ENCODE measurements around the gene ANKRD55. TPM values are rescaled to one million over a fixed set of nuclear protein-coding genes. Genes with fewer than 3 reads are reported as not detected.
A peak's percentile ranks its signal among the peaks of the same experiment; 100 is the strongest.
"Not testable (repeated sequence)": the region's sequence is repeated elsewhere in the genome, so short reads cannot be mapped to it uniquely, and the experiment has no call there.

Gene ANKRD55
- total and polyA plus RNA-seq, 7 donors: 1.8 to 1.9 TPM; not detected in 5

GRCh38 chr5:56212130-56212879 lies 20.8 kb downstream of the ANKRD55 start:
- Histone ChIP-seq H3K36me3 (no peaks in the 10 kb centered on the region), H3K9me3 (peaks cover 0 to 5% (median 2%) of the 10 kb centered on the region in 4 donors), H3K4me3 (no peak overlapping the region), H3K4me1 (no peaks in the 10 kb centered on the region), H3K27ac (no peak overlapping the region), H3K27me3 (no peaks in the 10 kb centered on the region)
- intact Hi-C loops (cut with DNase I): no loop called here
- no peak for TF ChIP-seq POLR2AphosphoS5 (IDR thresholded peaks at IDR 0.05)
- TF ChIP-seq POLR2A (IDR thresholded peaks at IDR 0.05): no peak
- TF ChIP-seq EP300 (IDR thresholded peaks at IDR 0.05): no peak
- TF ChIP-seq CTCF (IDR thresholded peaks at IDR 0.05): no peak
- WGBS, 2 donors: 70 to 73% methylated on average over 4 of the region's 4 CpGs
- no peak for DNase-seq

GRCh38 chr5:56211298-56211865 lies 21.7 kb downstream of the ANKRD55 start:
- intact Hi-C loops (cut with DNase I): no loop called here
- WGBS, 2 donors: 71 to 81% methylated on average over 2 of the region's 2 CpGs
- no peaks in the 10 kb centered on the region for H3K27me3 ChIP-seq

GRCh38 chr5:56208681-56209080 lies 24.4 kb downstream of the ANKRD55 start:
- TF ChIP-seq CTCF (IDR thresholded peaks at IDR 0.05) (no peak), POLR2A (IDR thresholded peaks at IDR 0.05) (no peak), POLR2AphosphoS5 (IDR thresholded peaks at IDR 0.05) (no peak), EP300 (IDR thresholded peaks at IDR 0.05) (no peak)
- WGBS, 2 donors: 91 to 95% methylated on average over 9 of the region's 9 CpGs
- no peak for DNase-seq
- no peak overlapping the region for H3K27ac ChIP-seq
- H3K9me3 ChIP-seq: peaks cover 0 to 2% (median 0%) of the 10 kb centered on the region in 4 donors
- H3K4me3 ChIP-seq: no peak overlapping the region
- H3K36me3 ChIP-seq: no peaks in the 10 kb centered on the region
- H3K27me3 ChIP-seq: no peaks in the 10 kb centered on the region
- H3K4me1 ChIP-seq: no peaks in the 10 kb centered on the region
- intact Hi-C loops (cut with DNase I): no loop called here

More at GRCh38 chr5:56211298-56211865, 21.7 kb downstream of the ANKRD55 start:
- DNase-seq: peak; percentile 63
- Histone ChIP-seq H3K4me1 (no peaks in the 10 kb centered on the region), H3K36me3 (no peaks in the 10 kb centered on the region), H3K4me3 (no peak overlapping the region), H3K27ac (peak overlapping the region in 1 of 4 donors; percentile 36), H3K9me3 (peaks cover 0 to 5% (median 0%) of the 10 kb centered on the region in 4 donors)
- TF ChIP-seq EP300 (IDR thresholded peaks at IDR 0.05) (peak in 1 of 4 donors; percentile 33), POLR2A (IDR thresholded peaks at IDR 0.05) (no peak), POLR2AphosphoS5 (IDR thresholded peaks at IDR 0.05) (peak in 3 of 4 donors; percentile 24 to 44 (median 38))

- WGBS, 2 donors: 77 to 82% methylated on average over 2 of the region's 2 CpGs
- no peak overlapping the region for H3K27ac ChIP-seq
- DNase-seq: no peak
- no peaks in the 10 kb centered on the region for H3K27me3 ChIP-seq
- no peaks in the 10 kb centered on the region for H3K4me1 ChIP-seq
- intact Hi-C loops (cut with DNase I): no loop called here
- TF ChIP-seq CTCF (IDR thresholded peaks at IDR 0.05) (no peak), POLR2A (IDR thresholded peaks at IDR 0.05) (no peak), EP300 (IDR thresholded peaks at IDR 0.05) (no peak), POLR2AphosphoS5 (IDR thresholded peaks at IDR 0.05) (no peak)
- H3K9me3 ChIP-seq: no peaks in the 10 kb centered on the region
- no peak overlapping the region for H3K4me3 ChIP-seq
- no peaks in the 10 kb centered on the region for H3K36me3 ChIP-seq
Observed at GRCh38 chr5:56207537-56207936, 25.6 kb downstream of the ANKRD55 start.

GRCh38 chr5:56206126-56206910 lies 26.8 kb downstream of the ANKRD55 start:
- no peak for TF ChIP-seq EP300 (IDR thresholded peaks at IDR 0.05)
- TF ChIP-seq POLR2AphosphoS5 (IDR thresholded peaks at IDR 0.05): no peak
- no peak for TF ChIP-seq CTCF (IDR thresholded peaks at IDR 0.05)
- TF ChIP-seq POLR2A (IDR thresholded peaks at IDR 0.05): no peak
- Histone ChIP-seq H3K4me1 (no peaks in the 10 kb centered on the region), H3K27me3 (no peaks in the 10 kb centered on the region), H3K4me3 (no peak overlapping the region), H3K27ac (no peak overlapping the region), H3K9me3 (no peaks in the 10 kb centered on the region), H3K36me3 (no peaks in the 10 kb centered on the region)
- 89 to 92% methylated on average over 7 of the region's 7 CpGs for WGBS, 2 donors
- intact Hi-C loops (cut with DNase I): no loop called here
- no peak for DNase-seq

GRCh38 chr5:56203936-56204335 lies 29.2 kb downstream of the ANKRD55 start:
- DNase-seq; H3K36me3 ChIP-seq; H3K4me1 ChIP-seq; H3K27me3 ChIP-seq; H3K9me3 ChIP-seq; intact Hi-C loops (cut with DNase I); H3K27ac ChIP-seq; H3K4me3 ChIP-seq: not testable (repeated sequence)

All from sigmoid colon (tissue), 7 donors.